ENCODE measurements around the gene TRIM7.

DNA sequence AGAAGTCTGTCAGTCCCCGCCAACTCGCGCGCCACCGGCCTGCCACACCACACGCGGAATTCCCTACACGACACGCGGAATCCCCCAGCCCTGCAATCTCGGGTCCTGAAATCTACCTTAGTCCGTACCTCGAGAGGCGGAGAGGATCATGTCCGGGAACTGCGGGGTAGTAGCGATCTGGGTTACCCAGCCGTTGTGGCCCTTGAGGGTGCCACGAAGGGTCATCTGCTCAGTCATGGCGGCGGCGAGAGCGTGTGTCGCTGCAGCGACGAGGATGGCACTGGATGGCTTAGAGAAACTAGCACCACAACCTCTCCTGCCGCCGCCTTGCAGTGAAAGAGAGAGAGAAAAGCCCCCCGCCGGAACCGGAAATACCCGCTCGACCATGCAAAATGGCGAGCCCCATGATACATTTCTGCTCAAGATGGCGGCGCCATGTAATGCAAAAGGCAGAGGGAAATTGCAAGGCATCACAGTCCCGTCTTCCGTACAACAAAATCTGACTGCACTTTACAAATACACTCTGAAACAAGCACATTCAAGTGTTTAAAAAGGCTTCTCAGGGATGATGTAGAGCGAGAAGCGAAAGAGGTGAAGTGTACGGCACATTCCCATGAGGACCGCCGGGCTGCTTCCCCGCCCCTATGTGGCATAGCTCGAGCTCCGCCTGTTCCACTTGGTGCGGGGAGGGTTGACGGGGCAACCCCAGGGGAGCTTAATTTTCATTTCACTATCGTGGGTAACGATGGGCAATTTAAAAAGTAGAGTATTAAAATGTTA lies 38.8 kb upstream of the TRIM7 start, which contains the start of gene RACK1:
- TF ChIP-seq, protein P1, sequence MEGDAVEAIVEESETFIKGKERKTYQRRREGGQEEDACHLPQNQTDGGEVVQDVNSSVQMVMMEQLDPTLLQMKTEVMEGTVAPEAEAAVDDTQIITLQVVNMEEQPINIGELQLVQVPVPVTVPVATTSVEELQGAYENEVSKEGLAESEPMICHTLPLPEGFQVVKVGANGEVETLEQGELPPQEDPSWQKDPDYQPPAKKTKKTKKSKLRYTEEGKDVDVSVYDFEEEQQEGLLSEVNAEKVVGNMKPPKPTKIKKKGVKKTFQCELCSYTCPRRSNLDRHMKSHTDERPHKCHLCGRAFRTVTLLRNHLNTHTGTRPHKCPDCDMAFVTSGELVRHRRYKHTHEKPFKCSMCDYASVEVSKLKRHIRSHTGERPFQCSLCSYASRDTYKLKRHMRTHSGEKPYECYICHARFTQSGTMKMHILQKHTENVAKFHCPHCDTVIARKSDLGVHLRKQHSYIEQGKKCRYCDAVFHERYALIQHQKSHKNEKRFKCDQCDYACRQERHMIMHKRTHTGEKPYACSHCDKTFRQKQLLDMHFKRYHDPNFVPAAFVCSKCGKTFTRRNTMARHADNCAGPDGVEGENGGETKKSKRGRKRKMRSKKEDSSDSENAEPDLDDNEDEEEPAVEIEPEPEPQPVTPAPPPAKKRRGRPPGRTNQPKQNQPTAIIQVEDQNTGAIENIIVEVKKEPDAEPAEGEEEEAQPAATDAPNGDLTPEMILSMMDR (IDR thresholded peaks at IDR 0.05; ENCODE audit: low read depth, low read length, poor library complexity, severe bottlenecking), result no peak
- no peak for TF ChIP-seq EZH2phosphoT487 (IDR thresholded peaks at IDR 0.05; ENCODE audit: borderline replicate concordance, low read length)
